ENCODE data around the gene CLMP.

Gene CLMP

GRCh38 chr11:123191939-123192338, 3.1 kb downstream of the CLMP start:
- in situ Hi-C loops (cut with MboI; ENCODE audit: low sequenced_read_pairs) = no loop called here

- in situ Hi-C loops (cut with MboI; ENCODE audit: low sequenced_read_pairs) = no loop called here
Measured at GRCh38 chr11:123190518-123190917, 4.5 kb downstream of the CLMP start.

GRCh38 chr11:123188508-123189165, 6.4 kb downstream of the CLMP start:
- in situ Hi-C loops (cut with MboI; ENCODE audit: low sequenced_read_pairs) = no loop called here

GRCh38 chr11:123187665-123188507, 7.2 kb downstream of the CLMP start:
- in situ Hi-C loops (cut with MboI; ENCODE audit: low sequenced_read_pairs) = no loop called here

- in situ Hi-C loops (cut with MboI; ENCODE audit: low sequenced_read_pairs) = no loop called here
Measured at GRCh38 chr11:123187248-123187647, 7.8 kb downstream of the CLMP start.

GRCh38 chr11:123186286-123186685, 8.8 kb downstream of the CLMP start:
- in situ Hi-C loops (cut with MboI; ENCODE audit: low sequenced_read_pairs) = no loop called here

- in situ Hi-C loops (cut with MboI; ENCODE audit: low sequenced_read_pairs) = no loop called here
Measured at GRCh38 chr11:123185326-123185725, 9.7 kb downstream of the CLMP start.

- in situ Hi-C loops (cut with MboI; ENCODE audit: low sequenced_read_pairs) = no loop called here
Measured at GRCh38 chr11:123184531-123184930, 10.5 kb downstream of the CLMP start.

- in situ Hi-C loops (cut with MboI; ENCODE audit: low sequenced_read_pairs) = no loop called here
Measured at GRCh38 chr11:123183391-123184099, 11.5 kb downstream of the CLMP start.

GRCh38 chr11:123181767-123182500, 13.1 kb downstream of the CLMP start:
- in situ Hi-C loops (cut with MboI; ENCODE audit: low sequenced_read_pairs) = no loop called here

GRCh38 chr11:123181075-123181474, 14.0 kb downstream of the CLMP start:
- in situ Hi-C loops (cut with MboI; ENCODE audit: low sequenced_read_pairs) = no loop called here

- in situ Hi-C loops (cut with MboI; ENCODE audit: low sequenced_read_pairs) = no loop called here
Measured at GRCh38 chr11:123180574-123180973, 14.5 kb downstream of the CLMP start.

- in situ Hi-C loops (cut with MboI; ENCODE audit: low sequenced_read_pairs) = no loop called here
Measured at GRCh38 chr11:123180166-123180565, 14.9 kb downstream of the CLMP start.

GRCh38 chr11:123179586-123179985, 15.5 kb downstream of the CLMP start:
- in situ Hi-C loops (cut with MboI; ENCODE audit: low sequenced_read_pairs) = no loop called here

GRCh38 chr11:123178186-123178585, 16.9 kb downstream of the CLMP start:
- in situ Hi-C loops (cut with MboI; ENCODE audit: low sequenced_read_pairs) = no loop called here

GRCh38 chr11:123176785-123177184, 18.3 kb downstream of the CLMP start:
- in situ Hi-C loops (cut with MboI; ENCODE audit: low sequenced_read_pairs) = no loop called here

GRCh38 chr11:123174196-123175183, 20.6 kb downstream of the CLMP start:
- in situ Hi-C loops (cut with MboI; ENCODE audit: low sequenced_read_pairs) = no loop called here

- in situ Hi-C loops (cut with MboI; ENCODE audit: low sequenced_read_pairs) = no loop called here
Measured at GRCh38 chr11:123173856-123174186, 21.2 kb downstream of the CLMP start.

GRCh38 chr11:123173040-123173855, 21.8 kb downstream of the CLMP start:
- in situ Hi-C loops (cut with MboI; ENCODE audit: low sequenced_read_pairs) = no loop called here
